Glutamatergic neuron (in vitro differentiated cells): ENCODE results near the gene NOTCH1. TPM values are rescaled to one million over a fixed set of nuclear protein-coding genes. Genes with fewer than 3 reads are reported as not detected.

ENCODE experiments used
- DNase-seq: peaks from one replicate; pipeline ENCODE4 v3.0.0; 2022
- H3K27ac Mint-ChIP-seq: one replicate; pipeline ENCODE4 v1.8.0; 2020; ENCODE audit warnings: mild to moderate bottlenecking, mixed read lengths, inconsistent platforms; ENCODE audit not compliant: unreplicated experiment
- H3K27me3 Mint-ChIP-seq: one replicate; pipeline ENCODE4 v1.8.0; 2020; ENCODE audit warnings: mild to moderate bottlenecking, moderate library complexity, mixed read lengths, inconsistent platforms; ENCODE audit not compliant: unreplicated experiment
- H3K36me3 Mint-ChIP-seq: one replicate; pipeline ENCODE4 v1.8.0; 2020; ENCODE audit warnings: mild to moderate bottlenecking, mixed read lengths, inconsistent platforms; ENCODE audit not compliant: unreplicated experiment
- H3K4me1 Mint-ChIP-seq: one replicate; pipeline ENCODE4 v1.8.0; 2020; ENCODE audit warnings: mild to moderate bottlenecking, low read depth, mixed read lengths, inconsistent platforms; ENCODE audit not compliant: unreplicated experiment
- H3K4me3 Mint-ChIP-seq: one replicate; pipeline ENCODE4 v1.8.0; 2020; ENCODE audit warnings: mild to moderate bottlenecking, mixed read lengths, inconsistent platforms; ENCODE audit not compliant: unreplicated experiment
- H3K9me3 Mint-ChIP-seq: one replicate; pipeline ENCODE4 v1.8.0; 2020; ENCODE audit warnings: mild to moderate bottlenecking, moderate library complexity, mixed read lengths, inconsistent platforms; ENCODE audit not compliant: unreplicated experiment
- CTCF ChIP-seq: fragments of 200-600 bp; sonication (generic); IDR thresholded peaks from one replicate; pipeline ENCODE4 v1.5.0; 2021; ENCODE audit not compliant: partially characterized antibody, unreplicated experiment
- total RNA-seq: library from RNA; stranded (reverse); fragmentation: NEBNext Ultra II Directional; extraction: Animal tissue kit (Norgen Biotek cat#: 25700); gene quantifications from one replicate; pipeline ENCODE4 v1.2.1, GENCODE V29; 2021; ENCODE audit not compliant: unreplicated experiment

The NOTCH1 gene
- total RNA-seq, 1 donor from 2014 or later: 64.2 TPM

DNA sequence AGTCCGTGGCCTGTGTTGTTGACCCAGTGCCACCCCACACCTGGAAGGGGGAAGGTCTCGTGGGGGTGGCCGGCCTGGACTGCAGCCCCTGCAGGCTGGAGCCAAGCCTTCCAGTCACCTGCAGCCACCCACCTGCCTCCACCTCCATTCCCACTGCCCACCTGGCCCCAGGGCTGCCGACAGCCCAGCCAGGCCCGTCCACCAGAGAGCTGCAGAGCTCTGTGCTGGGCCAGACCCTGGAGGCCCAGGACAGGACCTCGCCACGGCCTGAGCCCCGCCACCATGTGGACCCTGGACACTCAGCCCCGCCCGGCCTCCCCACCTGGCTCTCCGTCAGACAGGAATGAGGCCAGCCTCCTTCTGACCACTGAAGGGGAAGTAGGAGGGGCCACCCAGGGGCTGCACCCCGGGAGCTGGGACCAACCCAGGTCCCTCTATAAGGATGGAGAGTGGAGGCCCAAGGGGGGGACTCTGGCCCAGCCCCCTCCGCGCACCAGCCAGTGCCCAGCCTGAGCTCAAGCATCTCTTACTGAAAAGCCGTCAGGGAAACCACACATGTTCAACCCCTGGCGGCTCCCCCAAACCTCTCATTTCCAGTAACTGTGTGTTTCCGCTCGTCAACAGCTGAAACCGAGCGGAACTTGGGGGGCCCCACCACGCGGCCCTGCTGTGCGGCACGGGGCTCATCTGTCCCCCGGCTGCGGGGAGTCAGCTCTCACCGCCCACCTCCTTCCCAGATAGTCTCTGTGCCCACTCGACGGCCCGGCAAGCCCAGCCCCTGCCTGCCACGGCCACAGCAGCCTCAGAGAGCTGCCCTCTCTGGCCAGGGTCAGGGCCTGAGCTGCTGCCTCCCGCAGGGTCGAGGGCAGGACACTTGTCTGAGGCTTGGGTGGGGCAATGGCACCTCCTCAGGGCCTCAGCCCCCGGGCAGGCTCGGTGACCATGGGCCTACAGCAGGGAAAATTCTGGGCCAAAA, 12.8 kb downstream of the NOTCH1 start:
- Mint-ChIP-seq H3K4me3 (no peak overlapping the region), H3K36me3 (no peaks in the 10 kb centered on the region), H3K27ac (no peak overlapping the region), H3K9me3 (no peaks in the 10 kb centered on the region), H3K4me1 (peaks cover 8% of the 10 kb centered on the region), H3K27me3 (peaks cover 2% of the 10 kb centered on the region)
- DNase-seq: no peak
- no peak for TF ChIP-seq CTCF

DNA sequence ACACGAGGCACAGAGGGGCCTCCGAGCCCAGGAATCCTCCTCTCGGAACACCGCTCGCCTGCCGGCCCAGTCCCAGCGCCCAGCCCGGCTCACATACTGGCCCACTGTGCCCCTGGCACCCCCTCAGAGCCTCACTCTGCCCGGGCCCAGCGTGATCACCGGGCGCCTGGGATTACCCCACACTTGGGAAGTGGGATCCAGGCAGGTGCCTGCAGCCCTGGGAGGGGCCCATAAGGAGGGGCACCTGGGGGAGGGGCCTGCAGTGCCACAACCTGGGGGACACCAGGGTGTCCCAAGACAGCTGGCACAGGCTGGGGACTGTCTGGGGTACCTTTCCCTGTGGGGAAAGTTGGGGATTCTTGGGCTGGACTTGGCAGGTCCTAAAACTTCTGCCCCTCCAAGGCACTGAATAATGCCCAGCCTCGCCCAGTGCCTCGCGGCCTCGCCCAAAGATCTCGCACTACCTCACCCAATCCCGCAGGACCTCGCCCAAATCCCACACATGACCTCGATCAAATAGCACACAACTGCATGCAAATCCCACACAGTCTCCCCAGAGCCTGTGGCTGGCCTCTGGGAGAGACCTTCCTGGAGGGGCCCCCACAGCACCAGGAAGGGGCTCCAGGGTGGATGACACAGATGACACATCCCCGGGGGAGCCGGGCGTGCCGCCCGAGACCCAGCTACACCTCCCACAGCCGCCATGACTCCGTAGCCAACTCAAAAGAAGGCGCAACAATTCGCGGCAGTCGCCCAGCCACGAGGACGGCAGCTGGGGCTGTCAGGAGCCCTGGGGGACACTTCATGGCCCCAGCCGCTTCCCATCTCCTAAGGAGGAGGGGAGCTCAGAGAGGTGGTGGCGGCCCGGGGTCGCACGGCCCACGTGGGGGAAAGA, 13.7 kb downstream of the NOTCH1 start:
- DNase-seq: no peak
- peak overlapping the region; percentile 79 for H3K27ac Mint-ChIP-seq
- H3K4me1 Mint-ChIP-seq: peaks cover 10% of the 10 kb centered on the region
- H3K27me3 Mint-ChIP-seq: peaks cover 5% of the 10 kb centered on the region
- TF ChIP-seq CTCF: no peak
- peaks cover 3% of the 10 kb centered on the region for H3K9me3 Mint-ChIP-seq
- no peaks in the 10 kb centered on the region for H3K36me3 Mint-ChIP-seq
- H3K4me3 Mint-ChIP-seq: no peak overlapping the region

GRCh38 chr9:136531186-136531903, 14.5 kb downstream of the NOTCH1 start:
- Mint-ChIP-seq H3K4me3 (no peak overlapping the region), H3K27me3 (peaks cover 8% of the 10 kb centered on the region), H3K9me3 (peaks cover 6% of the 10 kb centered on the region), H3K4me1 (peaks cover 12% of the 10 kb centered on the region), H3K27ac (peak overlapping the region; percentile 55), H3K36me3 (no peaks in the 10 kb centered on the region)
- DNase-seq: no peak
- TF ChIP-seq CTCF: no peak

GRCh38 chr9:136530461-136531089, 15.3 kb downstream of the NOTCH1 start:
- H3K4me3 Mint-ChIP-seq: no peak overlapping the region
- no peaks in the 10 kb centered on the region for H3K36me3 Mint-ChIP-seq
- H3K9me3 Mint-ChIP-seq: peaks cover 10% of the 10 kb centered on the region
- no peak for DNase-seq
- H3K4me1 Mint-ChIP-seq: peaks cover 16% of the 10 kb centered on the region
- no peak for TF ChIP-seq CTCF
- H3K27me3 Mint-ChIP-seq: peaks cover 15% of the 10 kb centered on the region
- H3K27ac Mint-ChIP-seq: peak overlapping the region; percentile 28
